Measurements from ENCODE around the gene FAM111A. TPM values are rescaled to one million over a fixed set of nuclear protein-coding genes. Genes with fewer than 3 reads are reported as not detected.

Gene FAM111A
- polyA plus RNA-seq, 1 donor = 23.5 TPM

DNA sequence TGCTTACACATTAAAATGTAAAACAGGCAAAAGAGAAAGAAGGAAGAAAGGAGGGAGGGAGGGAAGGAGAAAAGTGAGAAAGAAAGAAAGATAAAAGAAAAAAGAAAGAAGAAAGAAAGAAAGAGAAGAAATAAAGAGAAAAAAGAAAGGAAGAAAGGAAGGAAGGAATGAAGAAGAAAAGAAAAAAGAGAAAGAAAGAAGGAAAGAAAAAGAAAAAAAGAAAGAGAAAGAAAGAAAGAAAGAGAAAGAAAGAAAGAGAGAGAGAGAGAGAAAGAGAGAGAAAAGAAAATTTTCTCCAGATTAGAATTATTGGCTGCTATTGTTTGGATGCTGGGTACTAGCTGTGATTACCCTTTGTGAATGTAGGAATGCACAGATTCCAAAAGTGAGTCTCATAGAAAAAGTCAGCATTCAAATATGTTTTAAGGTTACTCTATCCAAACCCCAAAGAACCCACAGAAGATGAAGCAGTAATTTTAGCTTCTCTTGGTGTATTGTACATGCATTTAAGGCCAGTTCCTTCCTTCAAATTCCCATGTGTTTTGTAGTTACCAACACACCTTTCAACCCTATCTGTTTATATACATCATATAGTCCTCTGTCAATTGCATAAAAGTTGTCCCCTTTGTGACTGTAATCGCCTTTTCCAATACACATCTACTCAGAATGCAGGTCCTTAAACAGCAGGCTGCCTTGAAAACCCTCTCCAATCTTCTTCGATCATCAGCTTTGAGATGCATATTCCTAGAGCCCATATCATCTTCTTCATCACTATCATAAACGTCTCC lies 789 bp upstream of the FAM111A start:
- no peak for DNase-seq (ENCODE audit: low read depth)

DNA sequence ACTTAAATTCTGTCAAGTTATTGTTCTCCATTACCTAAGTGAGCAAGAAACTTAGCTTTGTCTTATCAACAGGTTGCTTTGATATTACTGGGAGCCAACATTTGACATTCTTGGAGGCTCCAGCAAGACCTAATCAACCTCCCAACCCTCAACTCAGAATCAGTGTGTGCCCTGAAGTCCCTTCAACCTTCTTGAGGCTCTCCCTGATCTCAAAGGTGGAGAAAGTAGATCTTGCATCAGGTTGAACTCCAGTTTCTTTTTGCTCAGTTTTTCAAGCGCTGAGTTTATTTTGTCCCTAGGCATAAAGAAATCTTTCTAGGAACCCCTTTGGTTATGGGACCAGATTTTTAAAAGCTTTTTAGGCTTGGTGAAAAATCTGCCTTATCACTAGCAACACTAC lies 1.4 kb downstream of the FAM111A start:
- DNase-seq (ENCODE audit: low read depth) = no peak

DNA sequence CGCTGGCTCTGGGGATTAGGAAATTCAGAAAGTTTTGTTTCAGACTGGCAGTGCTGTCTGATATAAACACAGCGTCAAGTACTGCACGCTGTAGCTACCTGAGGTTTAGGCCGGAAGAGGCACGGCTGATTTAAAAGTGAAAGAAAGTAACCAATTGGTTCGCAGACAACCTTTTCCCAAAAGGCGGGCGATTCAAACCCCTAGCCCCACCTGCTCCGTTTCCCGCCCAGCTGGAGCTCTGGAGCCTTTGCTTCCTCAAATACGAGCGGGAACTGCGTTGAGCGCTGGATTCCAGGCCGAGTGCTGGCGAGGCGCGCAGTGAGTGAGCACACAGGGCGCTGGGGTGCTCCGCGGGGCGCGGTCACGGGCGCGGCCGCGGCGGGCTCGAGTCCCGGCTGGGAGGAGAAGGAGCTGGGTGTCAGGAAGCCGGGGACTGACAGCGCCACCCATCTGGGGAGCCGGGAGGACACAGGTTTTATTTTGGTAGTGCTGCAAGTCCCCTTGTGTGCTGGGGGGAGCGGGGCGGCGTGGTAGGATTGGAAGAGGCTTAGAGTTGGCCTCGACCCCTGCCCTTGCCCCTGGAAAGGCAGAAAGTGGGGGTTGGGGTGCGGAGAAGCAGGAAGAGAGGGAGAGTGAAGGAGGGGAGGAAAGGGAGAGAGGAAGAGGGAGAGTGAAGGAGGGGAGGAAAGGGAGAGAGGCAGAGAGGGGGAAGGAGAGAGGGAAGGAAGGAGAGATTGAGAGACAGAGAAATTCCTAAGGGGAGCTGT lies 2.1 kb downstream of the FAM111A start:
- peak; percentile 75 for DNase-seq (ENCODE audit: low read depth)

DNA sequence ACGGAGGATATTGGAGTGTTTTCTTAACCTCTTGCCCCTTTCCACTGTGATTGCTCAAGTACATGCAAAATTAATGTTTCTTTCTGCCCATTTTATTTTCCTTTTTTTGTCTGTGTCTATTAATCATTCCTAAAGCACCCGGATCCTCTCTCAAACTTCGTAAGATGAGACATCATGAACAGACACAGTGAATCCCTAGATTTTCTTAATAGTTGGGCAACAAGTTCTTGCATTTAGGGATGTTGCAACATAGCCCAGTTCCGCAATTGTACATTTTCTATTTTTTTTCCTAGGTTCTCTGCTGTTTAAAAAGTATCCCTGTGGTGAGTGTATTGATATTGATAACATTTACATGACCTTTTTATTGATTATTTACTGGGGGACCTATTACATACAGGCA lies 2.9 kb downstream of the FAM111A start:
- no peak for DNase-seq (ENCODE audit: low read depth)

DNA sequence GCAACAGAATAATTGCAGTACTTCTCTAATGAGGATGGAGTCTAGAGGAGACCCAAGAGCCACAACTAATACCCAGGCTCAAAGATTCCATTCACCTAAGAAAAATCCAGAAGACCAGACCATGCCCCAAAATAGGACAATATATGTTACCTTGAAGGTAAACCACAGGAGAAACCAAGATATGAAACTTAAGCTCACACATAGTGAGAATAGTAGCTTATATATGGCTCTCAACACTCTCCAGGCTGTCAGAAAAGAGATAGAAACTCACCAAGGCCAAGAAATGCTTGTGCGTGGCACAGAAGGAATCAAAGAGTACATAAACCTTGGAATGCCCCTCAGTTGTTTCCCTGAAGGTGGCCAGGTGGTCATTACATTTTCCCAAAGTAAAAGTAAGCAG lies 9.1 kb downstream of the FAM111A start:
- no peak for DNase-seq (ENCODE audit: low read depth)

DNA sequence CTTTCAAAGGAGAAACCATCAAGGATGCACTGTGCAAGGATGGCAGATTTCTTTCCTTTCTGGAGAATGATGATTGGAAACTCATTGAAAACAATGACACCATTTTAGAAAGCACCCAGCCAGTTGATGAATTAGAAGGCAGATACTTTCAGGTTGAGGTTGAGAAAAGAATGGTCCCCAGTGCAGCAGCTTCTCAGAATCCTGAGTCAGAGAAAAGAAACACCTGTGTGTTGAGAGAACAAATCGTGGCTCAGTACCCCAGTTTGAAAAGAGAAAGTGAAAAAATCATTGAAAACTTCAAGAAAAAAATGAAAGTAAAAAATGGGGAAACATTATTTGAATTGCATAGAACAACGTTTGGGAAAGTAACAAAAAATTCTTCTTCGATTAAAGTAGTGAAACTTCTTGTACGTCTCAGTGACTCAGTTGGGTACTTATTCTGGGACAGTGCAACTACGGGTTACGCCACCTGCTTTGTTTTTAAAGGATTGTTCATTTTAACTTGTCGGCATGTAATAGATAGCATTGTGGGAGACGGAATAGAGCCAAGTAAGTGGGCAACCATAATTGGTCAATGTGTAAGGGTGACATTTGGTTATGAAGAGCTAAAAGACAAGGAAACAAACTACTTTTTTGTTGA lies 9.8 kb downstream of the FAM111A start:
- no peak for DNase-seq (ENCODE audit: low read depth)

DNA sequence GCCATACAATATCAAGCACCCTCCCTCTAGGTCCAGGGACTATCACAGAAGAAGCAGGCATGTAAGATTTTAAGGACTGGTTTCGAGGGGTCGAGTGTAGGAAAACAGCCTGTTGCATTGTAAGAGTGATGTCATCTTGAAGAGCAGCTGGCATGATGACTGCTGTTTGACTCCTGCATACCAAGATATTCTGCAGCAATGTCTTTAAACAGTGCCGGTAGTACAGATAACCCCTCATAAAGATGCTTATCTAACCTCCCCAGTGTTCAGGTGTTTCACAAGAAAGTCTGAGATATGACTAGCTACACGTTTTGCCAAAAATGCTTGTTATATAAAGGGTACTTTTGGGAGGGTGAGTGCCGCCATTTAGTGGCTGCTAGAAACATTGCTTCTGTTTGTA lies 12.0 kb downstream of the FAM111A start:
- no peak for DNase-seq (ENCODE audit: low read depth)

DNA sequence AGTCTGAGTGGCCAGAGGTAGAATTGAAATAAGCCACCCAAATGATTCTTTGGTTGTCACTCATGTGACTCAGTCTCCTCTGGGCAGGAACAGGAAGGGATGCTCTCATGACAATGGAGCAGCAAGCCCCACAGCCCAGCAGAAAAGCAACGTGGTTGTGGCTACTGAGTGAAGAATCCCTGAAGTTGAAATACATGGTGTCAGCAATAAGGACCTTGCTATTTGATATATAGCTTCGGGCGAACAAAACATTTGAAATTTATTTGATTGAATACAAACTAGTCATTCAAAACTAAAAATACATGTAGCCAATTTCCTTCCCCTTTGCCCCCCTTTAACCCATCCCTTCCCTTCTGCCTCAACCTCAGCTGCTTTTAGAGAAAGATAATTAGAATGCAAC lies 14.8 kb downstream of the FAM111A start:
- no peak for DNase-seq (ENCODE audit: low read depth)

DNA sequence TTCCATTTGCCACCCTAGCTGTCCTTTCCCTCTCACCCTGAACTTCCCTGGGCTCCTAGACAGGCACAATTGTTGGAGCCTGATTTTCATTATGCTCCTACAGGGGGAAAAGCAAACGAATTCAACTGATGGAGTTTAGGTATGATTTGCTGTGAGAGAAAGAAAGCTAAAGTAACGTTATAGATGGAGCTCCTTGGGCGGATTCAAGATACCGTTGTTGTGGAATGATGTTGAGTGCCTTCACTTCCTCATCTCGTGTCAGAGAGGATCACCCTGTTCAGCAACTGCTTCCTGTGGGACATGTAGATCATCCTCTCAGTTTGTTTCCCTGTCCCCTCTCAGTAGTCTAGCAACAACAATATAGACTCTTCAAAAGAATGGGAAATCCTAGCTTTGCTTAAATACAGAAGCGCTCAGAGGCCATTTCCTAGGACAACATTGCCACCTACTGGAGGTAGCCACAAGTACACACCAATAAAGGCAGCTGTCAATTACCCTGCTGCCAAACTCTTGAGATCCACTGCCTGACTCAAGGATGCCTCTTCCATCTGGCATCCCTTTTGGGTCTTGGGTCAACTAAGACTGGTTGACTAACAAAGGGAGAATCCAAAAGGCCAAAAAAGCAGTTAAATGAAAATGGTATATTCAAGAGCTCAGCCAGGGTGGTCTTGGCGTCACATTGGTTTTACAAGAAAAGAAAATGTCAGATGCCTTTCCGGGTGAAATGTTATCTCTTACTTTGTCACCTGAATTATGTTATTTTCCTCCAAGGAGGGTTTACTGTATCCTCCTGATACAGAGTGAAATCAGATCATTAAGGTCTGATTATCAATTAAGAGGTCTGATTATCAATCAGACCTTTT lies 15.8 kb downstream of the FAM111A start:
- peak; percentile 69 for DNase-seq (ENCODE audit: low read depth)

DNA sequence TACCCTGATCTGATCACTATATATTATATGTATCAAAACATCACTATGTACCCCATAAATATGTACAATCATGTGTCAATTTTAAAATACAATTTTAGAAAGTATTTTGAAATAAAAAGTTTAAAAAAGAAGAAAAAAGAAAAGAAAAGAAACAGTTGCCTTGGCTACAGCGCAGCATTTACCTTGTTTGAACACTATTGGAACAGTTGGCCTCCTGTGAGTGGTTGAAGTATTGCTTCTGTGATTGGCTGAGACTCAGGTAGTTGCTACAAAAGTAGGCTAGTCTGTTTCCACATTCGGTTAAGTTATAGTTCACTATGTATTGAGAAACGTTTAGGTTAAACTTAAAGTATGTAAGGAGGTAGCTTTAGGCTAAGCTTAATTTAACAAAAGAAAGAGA lies 21.4 kb downstream of the FAM111A start:
- DNase-seq (ENCODE audit: low read depth) = no peak

DNA sequence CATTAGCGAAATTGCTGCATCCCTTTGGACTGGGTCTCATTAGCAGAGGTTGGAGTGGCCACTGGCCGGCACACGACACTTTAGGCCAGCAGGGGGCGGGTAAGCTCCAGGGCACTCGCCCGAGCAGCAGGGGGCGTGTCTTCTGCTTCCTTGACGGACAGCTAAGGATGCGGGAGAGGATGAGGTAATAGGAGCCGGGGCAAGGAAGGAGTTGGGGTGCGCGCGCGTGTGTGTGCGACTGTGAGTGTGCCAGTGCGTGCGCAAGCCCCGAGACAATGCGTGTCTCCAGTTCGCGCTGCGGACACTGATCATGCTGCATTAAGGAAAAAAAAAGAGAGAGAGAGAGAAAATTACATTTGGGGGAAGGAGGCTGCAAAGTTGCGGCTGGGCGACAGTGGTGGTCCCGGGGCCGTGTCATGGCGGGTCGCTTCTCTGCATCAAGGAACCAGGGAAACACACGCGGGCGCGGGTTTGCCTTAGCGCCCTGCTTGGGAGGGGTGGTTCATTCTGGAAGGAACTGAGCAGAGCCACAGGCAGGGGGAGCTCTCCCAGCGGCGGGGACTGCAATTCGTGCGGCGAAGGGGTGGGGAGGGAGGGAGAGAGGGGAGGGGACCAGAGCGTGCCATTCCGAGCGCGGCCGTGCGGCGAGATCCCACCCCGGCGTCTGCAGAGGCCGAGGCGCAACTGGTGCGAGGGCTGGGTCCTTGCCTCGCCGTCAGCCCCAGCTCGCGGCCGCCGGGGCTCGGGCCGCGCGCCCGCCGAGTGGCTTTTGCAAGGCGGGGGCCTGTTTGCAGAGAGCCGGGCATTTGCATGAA lies 29.1 kb downstream of the FAM111A start, which contains the start of gene DTX4:
DTX4 (plus strand) TSS at position 625 of the 815 bp plus-strand sequence. CDS start 464 bp downstream, outside the sequence.
- peak; percentile 74 for DNase-seq (ENCODE audit: low read depth)

DNA sequence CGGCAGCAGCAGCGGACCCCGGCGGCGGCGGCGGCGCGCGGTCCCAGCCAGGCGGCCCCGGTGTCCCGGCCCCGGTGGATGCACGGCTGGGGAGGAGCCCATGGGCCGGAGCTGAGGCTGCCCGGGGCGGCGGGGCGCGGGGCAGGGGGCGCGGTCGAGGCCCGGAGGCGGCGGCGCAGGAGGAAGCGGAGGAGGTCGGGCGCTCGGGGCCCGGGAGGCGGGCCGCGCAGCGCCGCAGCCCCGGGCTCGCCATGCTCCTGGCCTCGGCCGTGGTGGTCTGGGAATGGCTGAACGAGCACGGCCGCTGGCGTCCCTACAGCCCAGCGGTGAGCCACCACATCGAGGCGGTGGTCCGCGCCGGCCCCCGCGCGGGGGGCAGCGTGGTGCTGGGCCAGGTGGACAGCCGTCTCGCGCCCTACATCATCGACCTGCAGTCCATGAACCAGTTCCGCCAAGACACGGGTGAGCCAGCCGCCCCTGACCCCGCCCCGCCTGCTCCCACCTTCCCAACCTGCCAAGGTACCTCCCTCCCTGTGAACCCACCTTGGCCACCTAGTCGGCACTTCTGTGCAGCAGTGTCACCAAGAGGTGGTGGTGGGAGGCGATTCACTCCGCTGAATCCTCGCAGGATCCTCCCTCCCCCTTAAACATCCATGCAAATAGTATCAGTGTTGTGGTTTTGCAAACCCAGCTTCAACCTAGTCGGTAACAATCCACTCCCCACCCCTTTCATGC lies 29.9 kb downstream of the FAM111A start:
- no peak for DNase-seq (ENCODE audit: low read depth)

DNA sequence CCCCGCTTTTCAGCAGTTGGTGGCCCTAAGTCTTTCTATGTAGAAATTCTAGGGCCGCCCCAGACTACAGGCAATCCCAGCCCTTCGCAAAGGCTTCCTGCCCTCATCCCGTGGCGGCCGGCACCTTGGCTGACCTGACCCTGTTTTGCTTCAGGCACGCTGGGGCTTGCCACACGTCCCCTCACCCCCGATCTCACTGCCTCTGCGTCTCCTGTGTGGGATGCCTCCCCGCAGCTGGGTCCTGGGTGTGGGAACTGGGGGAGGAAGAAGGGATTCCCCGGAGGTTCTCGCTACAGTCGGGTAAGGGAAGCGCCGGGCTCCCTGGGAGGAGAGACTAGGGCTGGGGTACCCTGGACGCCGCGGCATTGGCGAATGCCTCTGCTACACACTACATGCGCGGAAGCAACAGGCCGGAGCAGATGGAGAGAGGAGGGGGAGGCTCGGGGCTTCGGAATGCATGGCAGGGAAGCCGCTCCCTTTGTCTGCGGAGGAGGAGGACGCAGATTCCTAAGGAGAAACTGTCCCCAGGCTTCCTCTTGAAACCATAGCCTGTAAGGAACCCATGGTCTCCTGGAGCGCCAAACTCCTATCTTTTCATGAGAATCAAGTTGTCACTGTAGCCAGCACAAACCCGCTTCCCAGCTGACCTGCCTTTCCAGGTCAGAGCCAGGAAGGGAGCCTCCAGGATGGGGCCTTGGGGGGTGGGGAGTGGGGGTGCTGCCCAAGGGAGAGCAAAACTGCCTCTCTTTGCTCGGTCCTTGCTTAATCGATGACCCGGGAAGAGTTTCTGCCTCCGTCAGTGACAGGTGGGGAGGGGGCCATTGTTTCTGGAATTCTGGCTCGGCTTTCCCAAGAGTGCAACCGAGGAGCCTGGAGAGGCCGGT lies 30.7 kb downstream of the FAM111A start:
- no peak for DNase-seq (ENCODE audit: low read depth)

DNA sequence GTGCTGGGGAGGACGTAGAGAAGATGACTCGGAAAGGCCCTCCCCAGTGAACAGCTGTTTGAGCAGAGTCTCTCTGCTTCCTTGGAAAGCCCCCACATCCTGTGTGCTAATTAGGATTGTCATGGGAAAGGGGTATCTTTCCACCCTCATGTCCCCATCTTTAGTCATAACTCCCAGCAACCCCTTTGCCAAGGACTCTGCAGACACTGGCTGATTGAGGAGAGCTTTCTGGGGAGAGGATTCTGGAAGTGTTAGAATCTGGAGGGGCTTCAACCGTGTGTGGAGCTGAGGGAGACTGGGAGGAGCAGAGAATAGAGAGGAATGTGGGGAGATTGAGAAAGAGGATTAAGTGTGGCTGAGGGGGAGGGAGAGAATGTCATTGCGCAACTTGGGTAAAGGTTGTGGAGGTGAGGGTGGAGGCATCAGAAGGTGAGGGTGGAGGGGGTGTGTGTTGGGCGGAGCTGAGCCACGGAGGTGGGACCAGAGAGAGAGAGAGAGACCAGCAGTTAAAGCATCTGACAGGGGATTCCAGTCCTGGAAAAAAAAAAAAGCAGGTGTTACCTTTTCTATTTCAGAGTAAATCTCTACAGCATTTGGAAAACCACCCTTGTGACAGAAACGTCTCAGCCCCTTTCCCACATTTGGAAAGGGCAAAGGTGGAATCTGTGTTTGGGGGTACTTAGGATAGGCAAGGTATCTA lies 31.5 kb downstream of the FAM111A start:
- DNase-seq (ENCODE audit: low read depth) = no peak

DNA sequence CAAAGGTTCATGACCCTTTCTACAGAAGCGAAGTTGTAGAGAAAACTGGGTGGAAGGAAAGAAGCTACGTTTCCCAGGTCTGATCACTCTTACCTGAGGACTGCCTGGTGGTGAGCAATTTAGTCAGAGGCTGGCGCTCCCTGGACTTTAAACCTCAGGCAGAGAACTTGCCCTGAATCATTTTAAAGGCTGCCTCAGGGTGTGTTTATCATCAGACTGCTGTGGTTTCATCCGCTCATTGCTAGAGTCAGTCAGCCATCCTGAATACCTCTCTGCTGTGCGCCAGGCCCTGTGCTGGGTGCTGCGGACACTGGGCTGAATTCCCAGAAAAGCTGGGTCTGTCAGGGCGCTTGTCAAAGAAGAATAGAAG lies 32.0 kb downstream of the FAM111A start:
- DNase-seq (ENCODE audit: low read depth) = no peak

DNA sequence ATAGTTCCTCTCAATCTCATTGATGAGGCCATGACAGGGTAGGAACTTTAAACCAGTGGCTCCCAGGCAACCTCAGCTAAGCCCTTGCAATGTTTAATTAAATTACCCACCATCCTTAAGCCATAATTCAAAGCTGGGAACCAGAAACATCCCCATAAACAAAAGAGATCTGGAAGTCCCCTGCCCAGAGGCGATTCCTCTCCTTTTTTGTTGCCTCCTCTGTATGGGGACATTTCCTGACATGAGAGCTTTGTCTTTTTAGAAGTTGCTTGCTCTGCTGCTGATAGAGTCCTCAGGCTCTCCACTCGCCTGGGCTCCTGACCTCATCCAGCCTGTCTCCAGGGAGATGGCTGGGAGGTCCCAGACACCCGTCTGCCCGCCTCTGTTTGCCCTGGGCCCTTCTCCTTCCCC lies 32.4 kb downstream of the FAM111A start:
- DNase-seq (ENCODE audit: low read depth) = no peak

DNA sequence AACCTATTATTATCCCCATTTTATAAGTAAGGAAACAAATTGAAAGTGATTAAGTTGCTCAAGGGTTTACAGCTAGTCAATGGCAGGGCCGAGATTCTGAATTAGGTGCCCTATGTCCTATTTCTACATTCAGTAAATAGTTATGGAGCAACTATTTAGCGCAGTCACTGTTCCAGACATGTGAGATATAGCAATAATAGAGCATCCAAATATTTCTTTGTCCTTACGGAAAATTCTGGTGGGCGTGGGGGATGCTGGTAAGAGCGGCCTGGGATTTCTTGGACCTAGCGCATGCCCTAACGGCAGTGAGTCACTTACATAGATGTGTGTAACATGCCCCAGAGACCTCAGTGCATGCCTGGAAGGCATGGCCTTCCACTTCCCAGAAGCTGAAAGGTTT lies 33.7 kb downstream of the FAM111A start:
- no peak for DNase-seq (ENCODE audit: low read depth)

DNA sequence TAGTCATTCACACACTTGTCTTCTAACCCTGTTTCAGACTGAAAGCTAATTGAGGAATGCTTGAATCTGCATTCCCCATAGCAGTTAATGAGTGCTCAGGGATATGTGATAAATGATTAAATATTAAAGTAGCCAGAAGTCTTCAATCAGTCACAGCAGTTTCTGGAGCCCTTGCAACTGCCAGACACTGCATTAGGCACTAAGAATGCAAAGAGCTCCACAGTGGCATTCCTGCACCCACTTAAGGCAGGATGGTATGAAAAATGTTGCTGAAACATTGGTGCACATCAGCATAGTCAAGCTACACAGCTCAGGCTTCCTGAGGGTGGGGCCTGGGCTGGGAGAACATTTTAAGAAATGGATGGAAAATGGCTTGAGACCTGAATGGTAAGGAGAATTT lies 35.7 kb downstream of the FAM111A start:
- no peak for DNase-seq (ENCODE audit: low read depth)
